NCI-H510A (cell line): ENCODE measurements around the gene PLEKHA8.

Source experiments
- DNase-seq: peaks from one replicate; lab custom pipeline; 2025; lab: John Stamatoyannopoulos, UW

PLEKHA8 gene

DNA sequence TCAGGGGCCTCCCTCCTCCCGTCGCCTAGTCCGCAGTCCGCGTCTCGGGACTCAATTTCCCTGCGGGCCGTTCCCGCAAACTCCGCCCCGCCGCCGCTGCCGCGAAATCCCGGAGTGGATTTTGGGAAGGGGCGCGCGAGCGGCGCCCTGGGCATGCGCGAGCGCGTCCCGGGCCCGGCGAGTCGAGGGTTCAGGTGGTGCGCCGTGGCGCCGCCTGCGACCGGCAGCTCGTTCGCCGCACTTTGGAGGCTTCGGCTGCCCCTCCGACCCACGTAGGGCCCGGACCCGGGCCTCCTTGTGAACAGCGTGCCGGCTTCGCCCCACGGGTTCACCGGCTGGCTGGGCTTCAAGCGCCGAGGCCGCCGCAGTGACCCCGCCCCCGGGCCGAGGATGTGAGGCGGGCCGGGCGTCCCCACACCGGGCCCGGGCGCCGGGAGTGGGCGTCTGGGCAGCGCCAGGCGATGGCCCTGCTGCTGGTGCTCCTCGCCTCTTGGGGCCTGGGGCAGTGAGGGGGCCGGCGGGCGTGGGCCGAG lies at the start of gene PLEKHA8:
Gene PLEKHA8, plus strand, starts transcription at position 197 of the 533 bp plus-strand sequence. CDS start 351 bp downstream, outside the sequence.
- DNase-seq: peak; percentile 75

DNA sequence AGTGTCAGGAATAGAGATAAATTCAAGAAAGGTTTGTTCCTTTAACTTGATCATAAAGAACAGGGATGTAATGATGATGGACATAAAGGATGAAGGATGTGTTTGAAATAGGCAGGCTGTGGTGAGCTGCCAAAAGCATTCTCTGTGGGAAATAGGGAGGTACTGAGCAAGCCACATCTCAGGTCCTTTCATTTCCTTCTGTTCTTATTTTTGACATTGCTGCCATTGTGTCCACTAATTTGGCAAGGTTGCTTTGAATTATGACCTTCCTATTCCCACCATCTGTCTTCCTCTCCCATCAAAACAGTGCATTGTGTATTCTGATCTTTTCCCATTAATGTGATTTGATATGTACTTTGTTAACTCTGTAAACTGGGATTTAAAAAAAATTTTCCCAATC lies 48.1 kb upstream of the PLEKHA8 start:
- DNase-seq: no peak

DNA sequence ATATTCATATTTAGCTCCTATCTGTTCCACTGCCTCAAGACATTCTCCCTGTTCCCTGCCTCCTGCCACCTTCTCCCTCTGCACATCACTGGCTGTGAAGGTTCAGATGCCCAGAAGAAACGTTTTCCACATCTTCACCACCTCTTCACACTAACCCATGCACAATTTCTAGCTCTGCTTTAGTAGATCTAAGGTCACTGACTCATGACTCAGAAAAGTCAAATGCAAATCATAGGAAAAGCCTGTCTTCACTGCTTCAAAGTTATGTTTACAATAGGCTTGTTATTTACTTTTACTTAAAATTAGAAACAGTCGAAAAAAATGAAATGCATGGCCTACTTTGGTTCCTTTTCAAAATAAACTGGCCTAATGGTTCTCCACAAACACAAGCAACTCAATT lies 41.1 kb upstream of the PLEKHA8 start:
- no peak for DNase-seq

- no peak for DNase-seq
These were observed 40.3 kb upstream of the PLEKHA8 start for GRCh38 chr7:29987811-29988317.

DNA sequence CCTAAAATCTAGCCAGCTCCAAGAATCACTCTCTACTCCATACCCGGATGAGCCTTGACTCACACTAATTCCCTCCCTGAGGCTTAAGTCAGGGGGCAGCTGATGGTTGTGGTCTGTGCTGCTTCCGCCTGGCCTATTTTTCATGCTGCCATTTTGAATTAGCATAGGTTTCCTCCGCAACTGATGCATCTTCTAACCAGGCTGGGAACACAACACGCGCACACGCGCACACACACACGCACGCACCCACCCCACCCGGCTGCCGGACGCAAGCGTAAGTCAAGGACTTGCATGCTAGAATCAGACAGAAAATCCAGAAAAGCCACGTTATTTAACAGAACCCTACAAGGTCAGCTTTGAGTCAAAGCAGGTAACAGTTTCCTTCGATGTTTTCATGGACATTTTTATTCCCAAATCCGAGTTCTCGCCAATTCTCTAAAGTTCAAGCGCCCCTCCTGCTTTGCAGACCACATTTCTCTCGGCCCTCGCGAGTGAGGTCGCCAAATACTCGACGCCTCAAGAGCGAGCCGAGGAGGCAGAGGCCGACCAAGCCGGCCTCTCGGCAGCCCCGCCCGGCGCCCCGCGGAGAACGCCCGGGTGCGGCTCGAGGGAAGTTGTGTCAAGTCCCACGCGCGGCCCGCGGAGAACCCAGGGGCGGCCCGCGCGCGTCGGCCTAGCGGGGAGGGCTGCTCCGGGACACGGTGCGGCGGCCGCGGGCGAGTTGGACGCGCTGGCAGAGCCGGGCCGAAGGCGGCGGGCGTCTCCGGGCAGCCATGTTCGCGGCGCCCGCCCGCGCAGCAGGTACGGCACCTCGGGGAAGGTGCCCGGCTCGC lies 39.6 kb upstream of the PLEKHA8 start:
- peak; percentile 17 for DNase-seq

GRCh38 chr7:29989257-29989995 lies 38.8 kb upstream of the PLEKHA8 start, which contains the start of gene SCRN1:
SCRN1 (minus strand) TSS chr7:29989801; CDS start chr7:29969067, 20,734 bp downstream.
- peak; percentile 38 for DNase-seq

DNA sequence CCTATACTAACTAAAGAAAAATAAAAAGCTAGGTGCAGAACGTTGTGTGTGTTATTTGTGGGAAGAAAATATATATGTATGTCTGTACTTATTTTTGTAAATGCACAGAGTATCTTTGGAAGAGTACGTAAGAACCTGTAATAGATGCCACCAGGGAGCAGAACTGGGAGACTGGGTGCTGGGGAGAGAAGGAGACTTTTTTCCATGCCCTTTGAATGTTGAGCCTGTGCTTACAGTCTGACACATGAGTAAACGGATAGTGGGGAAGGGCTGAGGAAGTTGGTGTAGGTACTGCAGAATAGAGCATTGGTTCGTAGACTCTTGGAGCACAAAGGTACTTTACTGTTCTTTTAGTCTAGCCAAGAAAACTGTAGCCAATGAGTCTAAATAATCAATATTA lies 37.3 kb upstream of the PLEKHA8 start:
- no peak for DNase-seq

GRCh38 chr7:29991937-29992336 lies 36.3 kb upstream of the PLEKHA8 start:
- DNase-seq: no peak

- DNase-seq: no peak
These were observed 35.1 kb upstream of the PLEKHA8 start for GRCh38 chr7:29993140-29993539.

DNA sequence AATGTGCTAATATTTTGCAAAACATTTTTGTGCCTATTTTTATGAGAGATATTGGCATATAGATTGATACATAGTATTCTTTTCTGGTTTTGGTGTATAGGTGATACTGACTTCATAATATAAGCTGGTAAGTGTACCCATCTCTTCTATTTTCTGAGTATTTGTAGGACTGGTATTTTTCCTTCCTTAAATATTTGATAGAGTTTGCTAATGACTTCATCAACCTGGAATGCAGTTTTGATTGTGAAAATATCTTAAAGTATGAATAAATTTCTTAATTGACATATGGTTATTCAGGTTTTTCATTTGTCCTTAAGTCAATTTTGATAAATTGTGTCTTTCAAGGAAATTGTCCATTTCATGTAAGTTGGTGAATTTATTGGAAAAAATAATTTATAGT lies 32.6 kb upstream of the PLEKHA8 start:
- DNase-seq: no peak

GRCh38 chr7:29996321-29996720 lies 31.9 kb upstream of the PLEKHA8 start:
- DNase-seq: no peak

- no peak for DNase-seq
These were observed 29.7 kb upstream of the PLEKHA8 start for GRCh38 chr7:29998489-29998888.

- no peak for DNase-seq
These were observed 26.2 kb upstream of the PLEKHA8 start for GRCh38 chr7:30001998-30002397.

GRCh38 chr7:30003098-30003497 lies 25.1 kb upstream of the PLEKHA8 start:
- no peak for DNase-seq

- DNase-seq: no peak
These were observed 22.7 kb upstream of the PLEKHA8 start for GRCh38 chr7:30005464-30005863.

- no peak for DNase-seq
These were observed 18.2 kb upstream of the PLEKHA8 start for GRCh38 chr7:30010021-30010420.

GRCh38 chr7:30012757-30013156 lies 15.5 kb upstream of the PLEKHA8 start:
- no peak for DNase-seq

- DNase-seq: no peak
These were observed 9.8 kb upstream of the PLEKHA8 start for GRCh38 chr7:30018451-30018850.

- DNase-seq: no peak
These were observed 8.8 kb upstream of the PLEKHA8 start for GRCh38 chr7:30019387-30019786.

GRCh38 chr7:30019960-30020359 lies 8.3 kb upstream of the PLEKHA8 start:
- no peak for DNase-seq

- no peak for DNase-seq
These were observed 7.7 kb upstream of the PLEKHA8 start for GRCh38 chr7:30020535-30020934.

DNA sequence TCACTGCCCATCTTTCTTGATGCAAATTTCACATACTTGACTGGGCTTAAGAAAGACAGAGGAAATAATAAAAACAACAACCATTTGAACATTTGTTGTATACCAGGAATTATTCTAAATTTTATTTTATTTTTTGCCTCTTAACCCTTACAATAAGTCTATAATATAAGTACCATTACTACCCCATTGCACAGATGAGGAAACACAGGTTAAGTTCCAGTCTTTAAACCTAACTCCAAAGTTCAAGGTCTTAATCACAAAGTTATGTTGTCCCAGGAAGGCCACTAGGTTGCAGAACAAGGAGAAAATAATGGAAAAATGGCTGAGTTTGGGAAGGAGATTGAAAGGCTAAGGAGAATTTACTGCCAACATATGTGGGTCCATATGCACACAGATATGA lies 5.2 kb upstream of the PLEKHA8 start:
- no peak for DNase-seq

- no peak for DNase-seq
These were observed 4.7 kb upstream of the PLEKHA8 start for GRCh38 chr7:30023524-30023923.
